Measurements from ENCODE around the gene RCVRN.

- TF ChIP-seq, protein P1, sequence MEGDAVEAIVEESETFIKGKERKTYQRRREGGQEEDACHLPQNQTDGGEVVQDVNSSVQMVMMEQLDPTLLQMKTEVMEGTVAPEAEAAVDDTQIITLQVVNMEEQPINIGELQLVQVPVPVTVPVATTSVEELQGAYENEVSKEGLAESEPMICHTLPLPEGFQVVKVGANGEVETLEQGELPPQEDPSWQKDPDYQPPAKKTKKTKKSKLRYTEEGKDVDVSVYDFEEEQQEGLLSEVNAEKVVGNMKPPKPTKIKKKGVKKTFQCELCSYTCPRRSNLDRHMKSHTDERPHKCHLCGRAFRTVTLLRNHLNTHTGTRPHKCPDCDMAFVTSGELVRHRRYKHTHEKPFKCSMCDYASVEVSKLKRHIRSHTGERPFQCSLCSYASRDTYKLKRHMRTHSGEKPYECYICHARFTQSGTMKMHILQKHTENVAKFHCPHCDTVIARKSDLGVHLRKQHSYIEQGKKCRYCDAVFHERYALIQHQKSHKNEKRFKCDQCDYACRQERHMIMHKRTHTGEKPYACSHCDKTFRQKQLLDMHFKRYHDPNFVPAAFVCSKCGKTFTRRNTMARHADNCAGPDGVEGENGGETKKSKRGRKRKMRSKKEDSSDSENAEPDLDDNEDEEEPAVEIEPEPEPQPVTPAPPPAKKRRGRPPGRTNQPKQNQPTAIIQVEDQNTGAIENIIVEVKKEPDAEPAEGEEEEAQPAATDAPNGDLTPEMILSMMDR (IDR thresholded peaks at IDR 0.05): no peak
- TF ChIP-seq POLR2A (IDR thresholded peaks at IDR 0.05): no peak
Measured at GRCh38 chr17:9944704-9945103, 39.6 kb upstream of the RCVRN start.

Data from uterus (tissue), 2 donors.